DND-41 (cell line): Measurements from ENCODE around the gene ANKRD11.

Source experiments
- EZH2 ChIP-seq: IDR thresholded peaks from 3 replicates; pipeline ENCODE4 v1.6.1; 2012; ENCODE audit warnings: borderline replicate concordance, low read depth, mild to moderate bottlenecking, moderate library complexity, low read length, inconsistent platforms; ENCODE audit not compliant: severe bottlenecking
- TF ChIP-seq, protein P1 (sequence below): IDR thresholded peaks from 2 replicates; pipeline ENCODE4 v1.5.1; 2012; ENCODE audit warnings: borderline replicate concordance, low read length, moderate library complexity, mild to moderate bottlenecking; ENCODE audit not compliant: poor library complexity, severe bottlenecking; ENCODE audit errors: extremely low read depth

DNA sequence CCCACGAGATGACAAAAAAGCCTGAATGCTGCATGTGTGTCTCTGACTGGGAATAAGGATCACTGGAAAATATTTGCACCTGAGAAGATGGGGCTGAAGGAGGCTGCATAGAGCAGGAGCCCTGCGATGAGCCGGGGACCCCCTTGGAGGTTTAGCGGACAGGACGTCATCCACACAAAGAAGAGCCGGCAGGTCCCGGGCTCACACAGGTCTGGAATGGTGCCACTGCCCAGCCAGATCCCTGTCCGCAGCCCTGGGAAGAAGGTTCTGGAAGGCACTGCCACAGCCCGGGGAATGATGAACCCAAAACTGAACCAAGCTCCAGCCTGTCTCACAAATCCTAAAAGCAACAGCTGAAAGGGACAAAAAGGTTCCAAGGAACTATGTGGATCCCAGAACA, 101.8 kb downstream of the ANKRD11 start:
- TF ChIP-seq, protein P1, sequence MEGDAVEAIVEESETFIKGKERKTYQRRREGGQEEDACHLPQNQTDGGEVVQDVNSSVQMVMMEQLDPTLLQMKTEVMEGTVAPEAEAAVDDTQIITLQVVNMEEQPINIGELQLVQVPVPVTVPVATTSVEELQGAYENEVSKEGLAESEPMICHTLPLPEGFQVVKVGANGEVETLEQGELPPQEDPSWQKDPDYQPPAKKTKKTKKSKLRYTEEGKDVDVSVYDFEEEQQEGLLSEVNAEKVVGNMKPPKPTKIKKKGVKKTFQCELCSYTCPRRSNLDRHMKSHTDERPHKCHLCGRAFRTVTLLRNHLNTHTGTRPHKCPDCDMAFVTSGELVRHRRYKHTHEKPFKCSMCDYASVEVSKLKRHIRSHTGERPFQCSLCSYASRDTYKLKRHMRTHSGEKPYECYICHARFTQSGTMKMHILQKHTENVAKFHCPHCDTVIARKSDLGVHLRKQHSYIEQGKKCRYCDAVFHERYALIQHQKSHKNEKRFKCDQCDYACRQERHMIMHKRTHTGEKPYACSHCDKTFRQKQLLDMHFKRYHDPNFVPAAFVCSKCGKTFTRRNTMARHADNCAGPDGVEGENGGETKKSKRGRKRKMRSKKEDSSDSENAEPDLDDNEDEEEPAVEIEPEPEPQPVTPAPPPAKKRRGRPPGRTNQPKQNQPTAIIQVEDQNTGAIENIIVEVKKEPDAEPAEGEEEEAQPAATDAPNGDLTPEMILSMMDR, result no peak
- TF ChIP-seq EZH2, result no peak
